GM23338 (cell line): Measurements from ENCODE around the gene PA2G4. TPM values are rescaled to one million over a fixed set of nuclear protein-coding genes. Genes with fewer than 3 reads are reported as not detected.

ENCODE experiments used
- ATAC-seq: fragments of 200-7000 bp; cut with Tn5 transposase; 3 replicates; pipeline ENCODE4 v1.9.1; 2020
- DNase-seq: peaks from one replicate; pipeline ENCODE4 v3.0.0-alpha.2; 2015; ENCODE audit warnings: low spot score
- H2AFZ ChIP-seq: fragments of 200-600 bp; sonication (generic); 2 replicates; pipeline ENCODE4 v1.8.0; 2016; ENCODE audit warnings: antibody characterized with exemption, mild to moderate bottlenecking, moderate library complexity
- H3F3A ChIP-seq: fragments of 200-600 bp; sonication (generic); replicated peaks from 2 replicates; pipeline ENCODE4 v1.8.0; 2017; ENCODE audit warnings: antibody characterized with exemption, mixed run types, low read depth
- H3K27ac ChIP-seq: fragments of 200-600 bp; sonication (generic); 2 replicates; pipeline ENCODE4 v1.6.1; 2016; ENCODE audit warnings: low read depth
- H3K27me3 ChIP-seq: fragments of 200-600 bp; sonication (generic); 2 replicates; pipeline ENCODE4 v1.8.0; 2016; ENCODE audit warnings: mild to moderate bottlenecking, mixed run types, moderate library complexity; ENCODE audit not compliant: insufficient read depth
- H3K36me3 ChIP-seq: fragments of 200-600 bp; sonication (generic); 2 replicates; pipeline ENCODE4 v1.8.0; 2016; ENCODE audit warnings: mild to moderate bottlenecking; ENCODE audit not compliant: insufficient read depth
- H3K4me1 ChIP-seq: fragments of 200-600 bp; sonication (generic); 2 replicates; pipeline ENCODE4 v1.8.0; 2016; ENCODE audit warnings: mild to moderate bottlenecking, moderate library complexity; ENCODE audit not compliant: insufficient read depth
- H3K4me2 ChIP-seq: fragments of 200-600 bp; sonication (generic); 2 replicates; pipeline ENCODE4 v1.7.1; 2017; ENCODE audit warnings: mixed run types
- H3K4me3 ChIP-seq: fragments of 200-600 bp; sonication (generic); 2 replicates; pipeline ENCODE4 v1.6.1; 2016; ENCODE audit warnings: mixed run types
- H3K79me2 ChIP-seq: fragments of 200-600 bp; sonication (generic); replicated peaks from 2 replicates; pipeline ENCODE4 v1.8.0; 2017; ENCODE audit warnings: mild to moderate bottlenecking; ENCODE audit not compliant: insufficient read depth
- H3K9me2 ChIP-seq: fragments of 200-600 bp; sonication (generic); 2 replicates; pipeline ENCODE4 v1.8.0; 2017; ENCODE audit not compliant: insufficient read depth
- H4K20me1 ChIP-seq: fragments of 200-600 bp; sonication (generic); replicated peaks from 2 replicates; pipeline ENCODE4 v1.8.0; 2017; ENCODE audit warnings: mild to moderate bottlenecking; ENCODE audit not compliant: insufficient read depth
- H3K27ac Mint-ChIP-seq: 2 replicates; pipeline ENCODE4 v1.8.0; 2020; ENCODE audit warnings: inconsistent platforms, mild to moderate bottlenecking, moderate library complexity, mixed read lengths
- H3K27me3 Mint-ChIP-seq: 3 replicates; pipeline ENCODE4 v1.8.0; 2022; ENCODE audit warnings: low read depth, mild to moderate bottlenecking, moderate library complexity, mixed read lengths, inconsistent platforms; ENCODE audit not compliant: insufficient read depth, poor library complexity
- H3K36me3 Mint-ChIP-seq: 3 replicates; pipeline ENCODE4 v1.8.0; 2021; ENCODE audit warnings: low read depth, mild to moderate bottlenecking, inconsistent platforms, moderate library complexity, mixed read lengths
- H3K4me1 Mint-ChIP-seq: 3 replicates; pipeline ENCODE4 v1.8.0; 2020; ENCODE audit warnings: mild to moderate bottlenecking, inconsistent platforms, mixed read lengths
- H3K4me3 Mint-ChIP-seq: 3 replicates; pipeline ENCODE4 v1.8.0; 2021; ENCODE audit warnings: moderate library complexity, mild to moderate bottlenecking, inconsistent platforms, mixed read lengths
- H3K9me3 Mint-ChIP-seq: 3 replicates; pipeline ENCODE4 v1.8.0; 2020; ENCODE audit warnings: moderate library complexity, mild to moderate bottlenecking, inconsistent platforms, mixed read lengths
- ETS1 ChIP-seq: IDR thresholded peaks from 2 replicates; pipeline ENCODE4 v1.6.1; 2016; ENCODE audit warnings: antibody characterized with exemption
- EZH2 ChIP-seq: fragments of 200-600 bp; sonication (generic); IDR thresholded peaks from one replicate; pipeline ENCODE4 v1.8.0; 2017; ENCODE audit warnings: antibody characterized with exemption, mild to moderate bottlenecking, low read depth; ENCODE audit not compliant: unreplicated experiment
- JUNB ChIP-seq: IDR thresholded peaks from one replicate; pipeline ENCODE4 v1.6.1; 2016; ENCODE audit warnings: antibody characterized with exemption; ENCODE audit not compliant: unreplicated experiment
- NANOG ChIP-seq: IDR thresholded peaks from 2 replicates; pipeline ENCODE4 v1.6.1; 2016; ENCODE audit warnings: antibody characterized with exemption, borderline replicate concordance
- POLR2AphosphoS5 ChIP-seq: IDR thresholded peaks from 2 replicates; pipeline ENCODE4 v1.6.1; 2016; ENCODE audit warnings: antibody characterized with exemption, low read depth
- STAT1 ChIP-seq: IDR thresholded peaks from one replicate; pipeline ENCODE4 v1.6.1; 2016; ENCODE audit warnings: antibody characterized with exemption; ENCODE audit not compliant: unreplicated experiment
- ZNF114 ChIP-seq: fragments of 250-450 bp; sonication (Bioruptor Pico); IDR thresholded peaks from 2 replicates; pipeline ENCODE4 v1.5.0; 2020; ENCODE audit warnings: mild to moderate bottlenecking, moderate library complexity
- ZNF331 ChIP-seq: fragments of 250-450 bp; sonication (Bioruptor Pico); IDR thresholded peaks from 2 replicates; pipeline ENCODE4 v1.5.0; 2020; ENCODE audit warnings: low read depth, mild to moderate bottlenecking, moderate library complexity
- ZNF462 ChIP-seq: fragments of 250-450 bp; sonication (Bioruptor Pico); IDR thresholded peaks from 2 replicates; pipeline ENCODE4 v1.5.0; 2020; ENCODE audit warnings: mild to moderate bottlenecking, moderate library complexity
- polyA plus RNA-seq: library from polyadenylated mRNA; unstranded; fragments of >200 nt; fragmentation: Nextera tagmentation; extraction: Ambion mirVana; gene quantifications from 2 replicates; pipeline ENCODE4 v1.2.1, GENCODE V29; 2016
- total RNA-seq: library from RNA; depleted of rRNA; stranded (reverse); fragments of >200 nt; shearing (Covaris generic); gene quantifications from 2 replicates; pipeline ENCODE4 v1.2.3, GENCODE V29; 2014

PA2G4 gene
- total and polyA plus RNA-seq, 2 experiments from 2014 or later = 237 to 373 TPM

DNA sequence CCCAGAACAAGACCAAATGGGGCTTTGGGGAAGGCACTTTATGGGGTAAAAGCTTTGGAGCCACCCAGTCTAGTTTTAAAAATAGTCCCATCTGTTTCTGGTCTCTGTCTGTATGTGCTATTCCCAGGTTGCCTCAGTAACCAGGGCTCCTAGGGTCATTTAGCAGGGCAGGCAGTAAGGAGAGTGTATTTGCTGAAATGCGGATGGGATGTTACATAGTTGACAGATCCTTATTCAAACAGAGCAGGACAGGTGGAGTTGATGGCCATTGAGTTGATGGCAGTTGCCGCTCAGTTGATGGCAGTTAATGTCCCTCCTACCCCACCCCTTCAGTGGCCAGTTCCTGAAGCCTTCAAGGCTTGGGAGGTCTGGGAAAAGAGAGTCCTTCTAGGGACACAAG lies 18.3 kb downstream of the PA2G4 start:
- Histone ChIP-seq H3K27me3 (no peaks in the 10 kb centered on the region), H3K36me3 (no peaks in the 10 kb centered on the region; the same call in 1 of the 2 replicates), H3K27ac (no peak overlapping the region), H2AFZ (no peak overlapping the region), H3K4me2 (no peak overlapping the region), H3K79me2 (peaks cover under 1% of the 10 kb centered on the region; the same call in 1 of the 2 replicates), H4K20me1 (no peaks in the 10 kb centered on the region), H3K9me2 (no peaks in the 10 kb centered on the region), H3F3A (peaks cover 12% of the 10 kb centered on the region), H3K4me1 (peaks cover 21% of the 10 kb centered on the region), H3K4me3 (no peak overlapping the region)
- H3K9me3 Mint-ChIP-seq = peaks cover 5% of the 10 kb centered on the region; the same call in 2 of the 3 replicates
- peaks cover 20% of the 10 kb centered on the region for H3K36me3 Mint-ChIP-seq
- ATAC-seq (no peak), DNase-seq (no peak)
- H3K27me3 Mint-ChIP-seq = peaks cover 12% of the 10 kb centered on the region
- no peak overlapping the region for H3K27ac Mint-ChIP-seq
- no peak overlapping the region; the same call in 2 of the 3 replicates for H3K4me3 Mint-ChIP-seq
- TF ChIP-seq STAT1 (no peak), NANOG (no peak), ZNF114 (no peak), POLR2AphosphoS5 (no peak), JUNB (no peak), EZH2 (no peak), ETS1 (no peak), ZNF462 (CRISPR knock-in tag) (no peak), ZNF331 (CRISPR knock-in tag) (no peak)
- peaks cover 34% of the 10 kb centered on the region for H3K4me1 Mint-ChIP-seq
